HepG2 (cell line): ENCODE measurements around the gene MBTD1. TPM values are rescaled to one million over a fixed set of nuclear protein-coding genes. Genes with fewer than 3 reads are reported as not detected.

Experiments used
- CC2D1A ChIP-seq: sonication (generic); formaldehyde crosslinking; IDR thresholded peaks from 2 replicates; pipeline ENCODE4 v1.8.1; 2023; ENCODE audit warnings: mild to moderate bottlenecking, missing genetic modification reagents
- GABPB1 ChIP-seq: IDR thresholded peaks from 2 replicates; pipeline ENCODE4 v1.6.1; 2016; ENCODE audit warnings: mild to moderate bottlenecking, missing genetic modification reagents, moderate library complexity, missing compliant biosample characterization
- GATAD1 ChIP-seq: IDR thresholded peaks from 2 replicates; pipeline ENCODE4 v1.6.1; 2016; ENCODE audit warnings: missing genetic modification reagents, missing compliant biosample characterization
- GTF3A ChIP-seq: sonication (generic); formaldehyde crosslinking; conservative IDR thresholded peaks from 2 replicates; pipeline ENCODE4 v1.4.0; 2020; ENCODE audit warnings: mild to moderate bottlenecking, missing genetic modification reagents
- MIXL1 ChIP-seq: IDR thresholded peaks from 2 replicates; pipeline ENCODE4 v1.6.1; 2016
- NKX3-1 ChIP-seq: sonication (generic); formaldehyde crosslinking; IDR thresholded peaks from 2 replicates; pipeline ENCODE4 v1.5.0; 2020; ENCODE audit warnings: missing genetic modification reagents
- REXO4 ChIP-seq: sonication (generic); formaldehyde crosslinking; IDR thresholded peaks from 2 replicates; pipeline ENCODE4 v1.8.0; 2022; ENCODE audit warnings: missing genetic modification reagents, mild to moderate bottlenecking, borderline replicate concordance
- TEAD3 ChIP-seq: optimal IDR thresholded peaks from 2 replicates; pipeline ENCODE3; 2016; ENCODE audit warnings: borderline replicate concordance
- THAP9 ChIP-seq: sonication (generic); formaldehyde crosslinking; IDR thresholded peaks from 2 replicates; pipeline ENCODE4; 2020; ENCODE audit warnings: missing genetic modification reagents, mild to moderate bottlenecking, borderline replicate concordance
- ZFY ChIP-seq: sonication (generic); formaldehyde crosslinking; IDR thresholded peaks from 2 replicates; pipeline ENCODE4 v1.4.0; 2020; ENCODE audit warnings: missing genetic modification reagents
- ZNF207 ChIP-seq: fragments of 450-650 bp; IDR thresholded peaks from 2 replicates; pipeline ENCODE4 v1.6.1; 2016; ENCODE audit warnings: antibody characterized with exemption, borderline replicate concordance
- ZNF253 ChIP-seq: sonication (generic); formaldehyde crosslinking; IDR thresholded peaks from 2 replicates; pipeline ENCODE4 v1.8.0; 2022; ENCODE audit warnings: mild to moderate bottlenecking, missing genetic modification reagents, borderline replicate concordance
- ZNF263 ChIP-seq: sonication (generic); formaldehyde crosslinking; IDR thresholded peaks from 2 replicates; pipeline ENCODE4 v1.4.0; 2020; ENCODE audit warnings: missing genetic modification reagents
- ZNF318 ChIP-seq: sonication (generic); formaldehyde crosslinking; IDR thresholded peaks from 2 replicates; pipeline ENCODE4 v1.4.0; 2020; ENCODE audit warnings: mild to moderate bottlenecking, missing genetic modification reagents
- ZNF749 ChIP-seq: sonication (generic); formaldehyde crosslinking; IDR thresholded peaks from 2 replicates; pipeline ENCODE4 v1.8.0; 2022; ENCODE audit warnings: mild to moderate bottlenecking, missing genetic modification reagents, moderate library complexity, borderline replicate concordance
- ZNF790 ChIP-seq: sonication (generic); formaldehyde crosslinking; IDR thresholded peaks from 2 replicates; pipeline ENCODE4 v1.8.0; 2022; ENCODE audit warnings: missing genetic modification reagents, mild to moderate bottlenecking, borderline replicate concordance
- polyA plus RNA-seq, 8 experiments: library from polyadenylated mRNA; depleted of rRNA in 3 of 8; stranded (reverse) in 7 of 8; unstranded in 1 of 8; fragments of >200 nt; fragmentation: Illumina TruSeq in 4 of 8; extraction: Trizol in 4 of 8; gene quantifications; 2 replicates each; pipeline versions ENCODE4 v1.2.1 to v1.2.3, GENCODE V29; 2011 to 2016; ENCODE audit warnings: low read depth in 4 of 8, missing spikeins in 1 of 8, mixed read lengths in 1 of 8; ENCODE audit not compliant: insufficient read depth in 1 of 8
- total RNA-seq, 5 experiments: library from RNA; depleted of rRNA; stranded (reverse); fragments of >200 nt; fragmentation: Illumina TruSeq; extraction: Trizol; gene quantifications; 2 replicates each; pipeline ENCODE4 v1.2.3, GENCODE V29; 2016; ENCODE audit warnings: low read depth in 1 of 5
- TF ChIP-seq, protein P1 (sequence below): sonication (generic); formaldehyde crosslinking; IDR thresholded peaks from 2 replicates; pipeline ENCODE4 v1.9.0; 2021; ENCODE audit warnings: missing genetic modification reagents, mild to moderate bottlenecking, borderline replicate concordance

The MBTD1 gene
- total and polyA plus RNA-seq, 2 of the 13 experiments (the other 11 are each of a cell fraction or from before 2014, with no cell fraction given), result 20.9 TPM

- TF ChIP-seq, protein P1, sequence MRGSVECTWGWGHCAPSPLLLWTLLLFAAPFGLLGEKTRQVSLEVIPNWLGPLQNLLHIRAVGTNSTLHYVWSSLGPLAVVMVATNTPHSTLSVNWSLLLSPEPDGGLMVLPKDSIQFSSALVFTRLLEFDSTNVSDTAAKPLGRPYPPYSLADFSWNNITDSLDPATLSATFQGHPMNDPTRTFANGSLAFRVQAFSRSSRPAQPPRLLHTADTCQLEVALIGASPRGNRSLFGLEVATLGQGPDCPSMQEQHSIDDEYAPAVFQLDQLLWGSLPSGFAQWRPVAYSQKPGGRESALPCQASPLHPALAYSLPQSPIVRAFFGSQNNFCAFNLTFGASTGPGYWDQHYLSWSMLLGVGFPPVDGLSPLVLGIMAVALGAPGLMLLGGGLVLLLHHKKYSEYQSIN (CRISPR knock-in tag), result no peak
- TF ChIP-seq TEAD3, result no peak
- TF ChIP-seq NKX3-1, result no peak; the same call in 1 of the 2 replicates
- no peak for TF ChIP-seq CC2D1A (CRISPR knock-in tag)
- TF ChIP-seq ZNF253 (CRISPR knock-in tag), result peak; percentile 17; the same call in 1 of the 2 replicates
- TF ChIP-seq ZNF790, result no peak
- no peak; the same call in 1 of the 2 replicates for TF ChIP-seq ZNF749
- TF ChIP-seq ZNF318, result no peak
- TF ChIP-seq ZFY (CRISPR knock-in tag), result peak; percentile 95
- TF ChIP-seq GATAD1 (CRISPR knock-in tag), result peak; percentile 46; the same call in 1 of the 2 replicates
- TF ChIP-seq MIXL1 (CRISPR knock-in tag), result no peak
- TF ChIP-seq GTF3A, result no peak; the same call in 1 of the 2 replicates
- no peak for TF ChIP-seq THAP9 (CRISPR knock-in tag)
- peak; percentile 69; the same call in 1 of the 2 replicates for TF ChIP-seq REXO4 (CRISPR knock-in tag)
- no peak for TF ChIP-seq ZNF207
- peak; percentile 69 for TF ChIP-seq ZNF263 (CRISPR knock-in tag)
- peak; percentile 82 for TF ChIP-seq GABPB1
Measured at GRCh38 chr17:51166198-51166986, 93.5 kb downstream of the MBTD1 start, which contains the start of gene NME2 (continued).
